Mesenchymal stem cell (in vitro differentiated cells and primary cell): Measurements from ENCODE around the gene CHN2.

Experiments
- DNase-seq: peaks from one replicate; pipeline ENCODE4 v3.0.0-alpha.2; 2013
- H2AFZ ChIP-seq: one replicate; pipeline ENCODE4 v1.6.1; 2013; ENCODE audit warnings: low read depth, mild to moderate bottlenecking, control low read depth, inconsistent platforms, low read length, moderate library complexity
- H2AK5ac ChIP-seq: 2 replicates; pipeline ENCODE4 v1.6.1; 2013; ENCODE audit warnings: low read length, moderate library complexity, mild to moderate bottlenecking, inconsistent platforms; ENCODE audit not compliant: severe bottlenecking
- H2BK120ac ChIP-seq: one replicate; pipeline ENCODE4 v1.6.1; 2013; ENCODE audit warnings: low read depth, mild to moderate bottlenecking, inconsistent platforms, low read length, moderate library complexity
- H2BK12ac ChIP-seq, 2 experiments: one replicate each; pipeline ENCODE4 v1.6.1; 2013; ENCODE audit warnings: inconsistent platforms in 2 of 2, low read length in 2 of 2, mild to moderate bottlenecking in 2 of 2, moderate library complexity in 2 of 2, control low read depth in 1 of 2
- H2BK15ac ChIP-seq: one replicate; pipeline ENCODE4 v1.6.1; 2013; ENCODE audit warnings: mild to moderate bottlenecking, low read depth, inconsistent platforms; ENCODE audit not compliant: poor library complexity, severe bottlenecking
- H2BK5ac ChIP-seq: 2 replicates; pipeline ENCODE4 v1.6.1; 2013; ENCODE audit warnings: low read depth, mild to moderate bottlenecking, low read length, control low read depth, inconsistent platforms; ENCODE audit not compliant: poor library complexity, severe bottlenecking
- H3K14ac ChIP-seq, 2 experiments: one replicate each; pipeline ENCODE4 v1.6.1; 2013; ENCODE audit warnings: inconsistent platforms in 2 of 2, low read length in 2 of 2, control low read depth in 1 of 2, mild to moderate bottlenecking in 1 of 2, moderate library complexity in 1 of 2
- H3K18ac ChIP-seq, 2 experiments: one replicate each; pipeline ENCODE4 v1.6.1; 2013; ENCODE audit warnings: inconsistent platforms in 2 of 2, low read length in 2 of 2, control low read depth in 1 of 2, low read depth in 1 of 2, mild to moderate bottlenecking in 1 of 2
- H3K23ac ChIP-seq, 2 experiments: one replicate each; pipeline ENCODE4 v1.6.1; 2013; ENCODE audit warnings: inconsistent platforms in 2 of 2, low read length in 2 of 2, mild to moderate bottlenecking in 2 of 2, moderate library complexity in 2 of 2, control low read depth in 1 of 2
- H3K27ac ChIP-seq: 2 replicates; pipeline ENCODE4 v1.5.1; 2013; ENCODE audit warnings: mild to moderate bottlenecking, moderate library complexity, low read length, control low read depth, inconsistent platforms; ENCODE audit not compliant: poor library complexity, severe bottlenecking
- H3K27me3 ChIP-seq, 2 experiments: 2 replicates each; pipeline versions ENCODE4 v1.6.1 to v1.7.0; 2013; ENCODE audit warnings: low read length in 2 of 2, mild to moderate bottlenecking in 2 of 2, moderate library complexity in 2 of 2, control low read depth in 1 of 2, inconsistent platforms in 1 of 2; ENCODE audit not compliant: control insufficient read depth in 1 of 2, insufficient read depth in 1 of 2
- H3K36me3 ChIP-seq, 2 experiments: 2 replicates each; pipeline versions ENCODE4 v1.6.1 to v1.7.0; 2013; ENCODE audit warnings: low read length in 2 of 2, control low read depth in 1 of 2, inconsistent platforms in 1 of 2, low read depth in 1 of 2, mild to moderate bottlenecking in 1 of 2; ENCODE audit not compliant: insufficient read depth in 2 of 2, control insufficient read depth in 1 of 2
- H3K4ac ChIP-seq, 2 experiments: one replicate each; pipeline ENCODE4 v1.6.1; 2013; ENCODE audit warnings: inconsistent platforms in 2 of 2, low read length in 2 of 2, mild to moderate bottlenecking in 2 of 2, moderate library complexity in 2 of 2, control low read depth in 1 of 2, low read depth in 1 of 2
- H3K4me1 ChIP-seq: 2 replicates; pipeline ENCODE4 v1.6.1; 2013; ENCODE audit warnings: low read depth, low read length, control low read depth; ENCODE audit not compliant: control insufficient read depth, insufficient read depth
- H3K4me2 ChIP-seq: 2 replicates; pipeline ENCODE4 v1.6.1; 2013; ENCODE audit warnings: low read length, mild to moderate bottlenecking, inconsistent platforms; ENCODE audit not compliant: poor library complexity, severe bottlenecking
- H3K4me3 ChIP-seq, 2 experiments: 2 replicates each; pipeline versions ENCODE4 v1.5.1 to v1.7.0; 2013; ENCODE audit warnings: low read length in 2 of 2, mild to moderate bottlenecking in 2 of 2, control low read depth in 1 of 2, low read depth in 1 of 2; ENCODE audit not compliant: insufficient read depth in 1 of 2
- H3K79me1 ChIP-seq: replicated peaks from 2 replicates; pipeline ENCODE4 v1.6.1; 2013; ENCODE audit warnings: mild to moderate bottlenecking, control low read depth, low read length, inconsistent platforms; ENCODE audit not compliant: poor library complexity, severe bottlenecking
- H3K9ac ChIP-seq: 2 replicates; pipeline ENCODE4 v1.7.0; 2013; ENCODE audit warnings: mild to moderate bottlenecking, low read length, moderate library complexity
- H3K9me3 ChIP-seq: 2 replicates; pipeline ENCODE4 v1.7.0; 2013; ENCODE audit warnings: mild to moderate bottlenecking, low read length; ENCODE audit not compliant: control insufficient read depth
- H4K8ac ChIP-seq: one replicate; pipeline ENCODE4 v1.6.1; 2013; ENCODE audit warnings: inconsistent platforms, mild to moderate bottlenecking, low read length, moderate library complexity
- H4K91ac ChIP-seq: one replicate; pipeline ENCODE4 v1.6.1; 2013; ENCODE audit warnings: mild to moderate bottlenecking, low read length, inconsistent platforms
- WGBS: methylation state at CpG from one replicate; pipeline ENCODE4 v1.1.7; 2013; ENCODE audit warnings: mixed read lengths; 5-methylcytosine and 5-hydroxymethylcytosine counted together

Gene CHN2

DNA sequence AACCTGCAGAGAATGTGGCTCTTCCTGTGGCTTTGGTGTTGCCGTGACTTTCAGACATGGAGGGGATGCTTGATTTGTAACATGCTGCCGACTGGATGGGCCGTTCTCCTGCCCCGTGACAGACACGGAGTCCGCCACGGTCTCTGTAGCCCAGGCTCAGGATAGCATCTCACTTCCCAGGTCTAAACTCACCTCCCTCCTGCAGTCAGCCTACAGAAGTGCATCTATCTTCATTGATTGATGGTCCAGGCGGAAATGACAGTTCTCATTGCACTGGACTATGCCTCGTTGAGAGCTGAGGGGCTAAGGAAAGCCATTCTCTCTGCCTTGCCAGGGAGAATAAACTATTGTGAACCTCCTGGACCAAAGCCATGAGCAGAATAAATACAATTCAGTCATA, 77.5 kb downstream of the CHN2 start:
- Histone ChIP-seq H3K36me3 (no peaks in the 10 kb centered on the region), H3K4ac (peak overlapping the region in 1 of 2 experiments; percentile 11), H4K8ac (no peak overlapping the region), H3K18ac (no peak overlapping the region), H2BK15ac (no peak overlapping the region), H3K27ac (no peak overlapping the region), H3K4me3 (no peak overlapping the region), H3K79me1 (no peaks in the 10 kb centered on the region), H3K4me1 (no peaks in the 10 kb centered on the region), H4K91ac (no peak overlapping the region), H3K14ac (peak overlapping the region in 1 of 2 experiments; percentile 86), H3K9ac (no peak overlapping the region), H2BK120ac (no peak overlapping the region), H3K9me3 (no peaks in the 10 kb centered on the region), H2AK5ac (no peak overlapping the region), H3K4me2 (no peak overlapping the region), H3K27me3 (peaks cover 3 to 47% of the 10 kb centered on the region in 2 experiments), H2BK12ac (no peak overlapping the region), H2BK5ac (no peak overlapping the region), H2AFZ (no peak overlapping the region), H3K23ac (no peak overlapping the region)
- 93% methylated on average over 9 of the region's 9 CpGs for WGBS
- DNase-seq = no peak

DNA sequence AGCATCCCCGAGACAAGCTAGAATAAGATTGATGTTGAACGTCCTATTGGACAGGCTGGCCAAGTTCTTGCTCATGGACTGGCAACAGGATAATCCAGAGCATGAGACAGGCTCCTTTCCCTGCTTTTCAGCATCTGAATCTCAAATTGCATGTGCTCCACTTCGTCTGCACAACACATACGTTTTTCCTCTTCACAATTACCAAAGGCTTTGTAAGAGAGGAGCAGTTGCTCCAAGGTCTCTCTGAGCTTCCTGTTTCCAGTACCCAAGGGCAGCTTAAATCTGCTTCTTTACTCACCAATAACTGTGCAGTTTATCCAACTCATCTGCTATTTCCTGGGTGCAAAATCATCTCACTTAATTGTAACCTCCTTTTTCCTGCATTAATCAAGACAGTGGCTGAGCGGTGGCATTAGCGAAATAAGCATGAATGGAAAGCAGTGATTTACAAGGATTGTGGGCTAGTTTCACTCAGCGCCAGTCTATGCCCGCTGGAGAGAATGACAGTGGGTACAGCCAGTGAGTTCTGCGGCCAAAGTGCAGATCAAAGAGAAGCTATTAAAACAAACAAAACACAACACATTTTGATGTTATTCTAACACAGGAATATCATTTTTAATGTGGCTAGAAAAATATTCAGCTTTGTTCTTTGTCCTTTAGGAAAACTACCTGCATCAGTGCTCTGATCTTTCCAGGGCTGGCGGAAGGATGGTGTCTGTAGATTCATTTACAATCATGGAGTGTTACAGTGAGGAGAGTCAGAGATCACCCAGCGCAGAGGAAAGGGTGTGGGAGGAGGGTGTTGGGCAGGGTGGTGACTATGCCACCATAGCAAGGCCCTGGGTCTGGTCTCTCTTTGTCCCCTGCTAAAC, 79.8 kb downstream of the CHN2 start:
- H3K4me3 ChIP-seq = no peak overlapping the region
- H3K36me3 ChIP-seq = no peaks in the 10 kb centered on the region
- H3K79me1 ChIP-seq = no peaks in the 10 kb centered on the region
- no peak overlapping the region for H3K27ac ChIP-seq
- H2BK5ac ChIP-seq = no peak overlapping the region
- no peak overlapping the region for H2AFZ ChIP-seq
- H2BK15ac ChIP-seq = no peak overlapping the region
- no peak overlapping the region for H3K4me2 ChIP-seq
- H3K18ac ChIP-seq = no peak overlapping the region
- no peak overlapping the region for H3K14ac ChIP-seq
- no peak overlapping the region for H2BK120ac ChIP-seq
- H3K4me1 ChIP-seq = no peaks in the 10 kb centered on the region
- peaks cover 19 to 62% of the 10 kb centered on the region in 2 experiments for H3K27me3 ChIP-seq
- no peak overlapping the region for H2AK5ac ChIP-seq
- H4K8ac ChIP-seq = no peak overlapping the region
- no peak overlapping the region for H3K9ac ChIP-seq
- no peak for DNase-seq
- H3K4ac ChIP-seq = no peak overlapping the region
- 78% methylated on average over 10 of the region's 11 CpGs for WGBS
- H3K23ac ChIP-seq = no peak overlapping the region
- no peak overlapping the region for H2BK12ac ChIP-seq
- no peaks in the 10 kb centered on the region for H3K9me3 ChIP-seq
- H4K91ac ChIP-seq = no peak overlapping the region

DNA sequence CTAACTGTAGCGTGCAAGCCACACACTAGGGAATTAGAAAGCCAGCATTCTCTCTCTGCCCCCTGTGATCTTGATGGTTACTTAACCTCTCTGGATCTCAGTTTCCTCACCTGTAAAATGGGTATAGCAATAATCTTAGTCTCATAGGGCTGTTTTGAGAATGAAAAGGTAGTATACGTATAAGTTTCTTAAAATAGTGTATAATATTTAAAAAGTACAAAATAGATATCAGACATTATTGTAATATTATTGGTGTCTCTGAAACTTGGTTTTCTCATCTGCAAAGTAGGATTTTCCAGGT, 80.4 kb downstream of the CHN2 start:
- H2BK12ac ChIP-seq = no peak overlapping the region
- no peak overlapping the region for H2AFZ ChIP-seq
- H2AK5ac ChIP-seq = no peak overlapping the region
- H3K4me1 ChIP-seq = no peaks in the 10 kb centered on the region
- no CpG with 5 or more reads among the region's 2 CpGs for WGBS
- no peak overlapping the region for H3K4me3 ChIP-seq
- no peak overlapping the region for H3K14ac ChIP-seq
- H2BK15ac ChIP-seq = no peak overlapping the region
- H3K79me1 ChIP-seq = no peaks in the 10 kb centered on the region
- H3K9me3 ChIP-seq = no peaks in the 10 kb centered on the region
- no peak overlapping the region for H3K4ac ChIP-seq
- H2BK5ac ChIP-seq = no peak overlapping the region
- H3K4me2 ChIP-seq = no peak overlapping the region
- no peak overlapping the region for H2BK120ac ChIP-seq
- H3K9ac ChIP-seq = no peak overlapping the region
- no peak overlapping the region for H4K8ac ChIP-seq
- no peak overlapping the region for H4K91ac ChIP-seq
- peaks cover 19 to 66% of the 10 kb centered on the region in 2 experiments for H3K27me3 ChIP-seq
- H3K27ac ChIP-seq = no peak overlapping the region
- no peaks in the 10 kb centered on the region for H3K36me3 ChIP-seq
- DNase-seq = no peak
- H3K23ac ChIP-seq = no peak overlapping the region
- H3K18ac ChIP-seq = no peak overlapping the region

GRCh38 chr7:29275493-29275892, 80.9 kb downstream of the CHN2 start:
- Histone ChIP-seq H3K27me3 (peaks cover 19 to 68% of the 10 kb centered on the region in 2 experiments), H2BK15ac (no peak overlapping the region), H2BK12ac (no peak overlapping the region), H4K91ac (no peak overlapping the region), H3K4ac (no peak overlapping the region), H3K79me1 (no peaks in the 10 kb centered on the region), H3K4me1 (no peaks in the 10 kb centered on the region), H3K23ac (no peak overlapping the region), H2AFZ (no peak overlapping the region), H3K36me3 (no peaks in the 10 kb centered on the region), H3K9me3 (no peaks in the 10 kb centered on the region), H2BK120ac (no peak overlapping the region), H3K27ac (no peak overlapping the region), H3K4me2 (no peak overlapping the region), H3K4me3 (no peak overlapping the region), H3K18ac (no peak overlapping the region), H3K14ac (no peak overlapping the region), H2AK5ac (no peak overlapping the region), H4K8ac (no peak overlapping the region), H3K9ac (no peak overlapping the region), H2BK5ac (no peak overlapping the region)
- no peak for DNase-seq
- WGBS = 93% methylated on average over 4 of the region's 4 CpGs
